OCI-LY1 (cell line): ENCODE results near the gene SSH2.

Source experiments
- EZH2 ChIP-seq: fragments of 200-600 bp; sonication (generic), shearing (Covaris generic); IDR thresholded peaks from 2 replicates; pipeline ENCODE4 v1.8.0; 2017; ENCODE audit warnings: borderline replicate concordance, mixed run types, mild to moderate bottlenecking, antibody characterized with exemption, low read length, moderate library complexity, mixed read lengths
- TF ChIP-seq, protein P1 (sequence below): fragments of 200-600 bp; sonication (generic), shearing (Covaris generic); IDR thresholded peaks from 2 replicates; pipeline ENCODE4 v1.5.1; 2017; ENCODE audit warnings: mild to moderate bottlenecking, antibody characterized with exemption, low read length, moderate library complexity, mixed read lengths

GRCh38 chr17:29642171-29642611 is 287.8 kb downstream of the SSH2 start:
- TF ChIP-seq, protein P1, sequence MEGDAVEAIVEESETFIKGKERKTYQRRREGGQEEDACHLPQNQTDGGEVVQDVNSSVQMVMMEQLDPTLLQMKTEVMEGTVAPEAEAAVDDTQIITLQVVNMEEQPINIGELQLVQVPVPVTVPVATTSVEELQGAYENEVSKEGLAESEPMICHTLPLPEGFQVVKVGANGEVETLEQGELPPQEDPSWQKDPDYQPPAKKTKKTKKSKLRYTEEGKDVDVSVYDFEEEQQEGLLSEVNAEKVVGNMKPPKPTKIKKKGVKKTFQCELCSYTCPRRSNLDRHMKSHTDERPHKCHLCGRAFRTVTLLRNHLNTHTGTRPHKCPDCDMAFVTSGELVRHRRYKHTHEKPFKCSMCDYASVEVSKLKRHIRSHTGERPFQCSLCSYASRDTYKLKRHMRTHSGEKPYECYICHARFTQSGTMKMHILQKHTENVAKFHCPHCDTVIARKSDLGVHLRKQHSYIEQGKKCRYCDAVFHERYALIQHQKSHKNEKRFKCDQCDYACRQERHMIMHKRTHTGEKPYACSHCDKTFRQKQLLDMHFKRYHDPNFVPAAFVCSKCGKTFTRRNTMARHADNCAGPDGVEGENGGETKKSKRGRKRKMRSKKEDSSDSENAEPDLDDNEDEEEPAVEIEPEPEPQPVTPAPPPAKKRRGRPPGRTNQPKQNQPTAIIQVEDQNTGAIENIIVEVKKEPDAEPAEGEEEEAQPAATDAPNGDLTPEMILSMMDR, result no peak
- TF ChIP-seq EZH2, result no peak
